ENCODE measurements around the gene SCAPER. TPM values are rescaled to one million over a fixed set of nuclear protein-coding genes. Genes with fewer than 3 reads are reported as not detected.
"Not testable (repeated sequence)": the region's sequence is repeated elsewhere in the genome, so short reads cannot be mapped to it uniquely, and the experiment has no call there.

The SCAPER gene
- total RNA-seq, 1 experiment from 2014 or later, result 15.3 TPM

GRCh38 chr15:76898102-76898501, 7.0 kb downstream of the SCAPER start:
- no peaks in the 10 kb centered on the region for H3K9me3 ChIP-seq (ENCODE audit: control insufficient read depth, insufficient read depth, low read depth, low read length)
- CTCF ChIA-PET, result no interaction called here
- POLR2A ChIA-PET, result no interaction called here
- no peaks in the 10 kb centered on the region for H3K4me1 ChIP-seq (ENCODE audit: control insufficient read depth, insufficient read depth, low read length)
- no peaks in the 10 kb centered on the region for H3K36me3 ChIP-seq (ENCODE audit: control insufficient read depth, insufficient read depth, low read length)
- no peaks in the 10 kb centered on the region for H3K27me3 ChIP-seq (ENCODE audit: control insufficient read depth, insufficient read depth, low read length)
- no peak for TF ChIP-seq REST (IDR thresholded peaks at IDR 0.05; ENCODE audit: insufficient read depth in 1 of 2, low read depth in 2 of 2, low read length in 1 of 2)
- no peak for TF ChIP-seq TCF7L2 (IDR thresholded peaks at IDR 0.05; ENCODE audit: low read depth, low read length)
- TF ChIP-seq SIN3A (IDR thresholded peaks at IDR 0.05; ENCODE audit: borderline replicate concordance, insufficient read depth, low read depth, low read length), result no peak
- TF ChIP-seq POLR2AphosphoS5 (IDR thresholded peaks at IDR 0.05; ENCODE audit: low read depth, low read length), result no peak
- TF ChIP-seq CTCF (IDR thresholded peaks at IDR 0.05), result no peak
- intact Hi-C loops (cut with micrococcal nuclease; ENCODE audit: unreplicated experiment), result no loop called here
- ATAC-seq (no peak), DNase-seq (ENCODE audit: low read depth, low spot score) (no peak)
- no peak overlapping the region for H3K27ac ChIP-seq (ENCODE audit: low read length)
- no TSS peak for BruUV-seq (replicated peaks)
- H3K4me3 ChIP-seq (ENCODE audit: low read depth in 2 of 2, low read length in 2 of 2), result no peak overlapping the region
- in situ Hi-C loops (cut with HindIII; ENCODE audit: low pct_unique_long_range_greater_than_20kb, low sequenced_read_pairs), result no loop called here

- ChIA-PET CTCF (no interaction called here), POLR2A (no interaction called here)
- Histone ChIP-seq H3K4me3 (ENCODE audit: low read depth in 2 of 2, low read length in 2 of 2) (no peak overlapping the region), H3K36me3 (ENCODE audit: control insufficient read depth, insufficient read depth, low read length) (no peaks in the 10 kb centered on the region), H3K27me3 (ENCODE audit: control insufficient read depth, insufficient read depth, low read length) (no peaks in the 10 kb centered on the region), H3K4me1 (ENCODE audit: control insufficient read depth, insufficient read depth, low read length) (no peaks in the 10 kb centered on the region), H3K27ac (ENCODE audit: low read length) (no peak overlapping the region), H3K9me3 (ENCODE audit: control insufficient read depth, insufficient read depth, low read depth, low read length) (no peaks in the 10 kb centered on the region)
- TF ChIP-seq SIN3A (IDR thresholded peaks at IDR 0.05; ENCODE audit: borderline replicate concordance, insufficient read depth, low read depth, low read length), result no peak
- no peak for TF ChIP-seq POLR2AphosphoS5 (IDR thresholded peaks at IDR 0.05; ENCODE audit: low read depth, low read length)
- TF ChIP-seq REST (IDR thresholded peaks at IDR 0.05; ENCODE audit: insufficient read depth in 1 of 2, low read depth in 2 of 2, low read length in 1 of 2), result no peak
- no peak for TF ChIP-seq TCF7L2 (IDR thresholded peaks at IDR 0.05; ENCODE audit: low read depth, low read length)
- TF ChIP-seq CTCF (IDR thresholded peaks at IDR 0.05), result no peak
- in situ Hi-C loops (cut with HindIII; ENCODE audit: low pct_unique_long_range_greater_than_20kb, low sequenced_read_pairs) (no loop called here), intact Hi-C loops (cut with micrococcal nuclease; ENCODE audit: unreplicated experiment) (no loop called here)
- DNase-seq (ENCODE audit: low read depth, low spot score), result no peak
- no peak for ATAC-seq
- no TSS peak for BruUV-seq (replicated peaks)
Observed at GRCh38 chr15:76894174-76894573, 11.0 kb downstream of the SCAPER start.

GRCh38 chr15:76892836-76893235, 12.3 kb downstream of the SCAPER start:
- intact Hi-C loops (cut with micrococcal nuclease; ENCODE audit: unreplicated experiment); ATAC-seq; H3K36me3 ChIP-seq (ENCODE audit: control insufficient read depth, insufficient read depth, low read length); H3K27ac ChIP-seq (ENCODE audit: low read length); DNase-seq (ENCODE audit: low read depth, low spot score); H3K4me3 ChIP-seq (ENCODE audit: low read depth in 2 of 2, low read length in 2 of 2); in situ Hi-C loops (cut with HindIII; ENCODE audit: low pct_unique_long_range_greater_than_20kb, low sequenced_read_pairs); H3K4me1 ChIP-seq (ENCODE audit: control insufficient read depth, insufficient read depth, low read length); CTCF ChIA-PET; BruUV-seq (replicated peaks); POLR2A ChIA-PET; H3K27me3 ChIP-seq (ENCODE audit: control insufficient read depth, insufficient read depth, low read length); H3K9me3 ChIP-seq (ENCODE audit: control insufficient read depth, insufficient read depth, low read depth, low read length): not testable (repeated sequence)
